Common myeloid progenitor, CD34-positive (primary cell): ENCODE measurements around the gene XCR1.

Source experiments
- CTCF ChIA-PET: fragments of 350-600 bp; sonication (Branson Sonifier 250); formaldehyde crosslinking; loops from one replicate; lab custom pipeline; 2021; ENCODE audit warnings: antibody characterized with exemption; lab: Charles Lee
- POLR2A ChIA-PET: fragments of 350-600 bp; sonication (Branson Sonifier 250); formaldehyde crosslinking; loops from one replicate; lab custom pipeline; 2021; ENCODE audit warnings: antibody characterized with exemption; lab: Charles Lee
- DNase-seq, 3 donors: peaks; one replicate each; pipeline versions ENCODE4 v3.0.0 to v3.0.0-alpha.2; 2013
- H3K27ac ChIP-seq, 2 experiments: 1 replicate in 1 of 2; 2 replicates in 1 of 2; pipeline ENCODE4 v1.7.0; 2013; ENCODE audit warnings: inconsistent platforms in 2 of 2, low read length in 2 of 2, mild to moderate bottlenecking in 2 of 2, low read depth in 1 of 2, moderate library complexity in 1 of 2; ENCODE audit not compliant: severe bottlenecking in 2 of 2, insufficient read depth in 1 of 2, poor library complexity in 1 of 2
- H3K27me3 ChIP-seq, 5 experiments: replicated peaks in 2 of 5; 1 replicate in 3 of 5; 2 replicates in 2 of 5; pipeline versions ENCODE4 v1.6.1 to v1.7.0; 2013; ENCODE audit warnings: low read length in 4 of 5, mild to moderate bottlenecking in 2 of 5, moderate library complexity in 2 of 5, inconsistent platforms in 1 of 5; ENCODE audit not compliant: insufficient read depth in 5 of 5, control insufficient read depth in 4 of 5
- H3K36me3 ChIP-seq, 4 experiments: 1 replicate in 2 of 4; 2 replicates in 2 of 4; pipeline versions ENCODE4 v1.6.1 to v1.7.0; 2013; ENCODE audit warnings: low read length in 3 of 4, control low read depth in 1 of 4, mild to moderate bottlenecking in 1 of 4; ENCODE audit not compliant: control insufficient read depth in 4 of 4, insufficient read depth in 4 of 4
- H3K4me1 ChIP-seq, 4 experiments: 1 replicate in 3 of 4; 2 replicates in 1 of 4; pipeline versions ENCODE4 v1.6.1 to v1.7.1; 2013; ENCODE audit warnings: low read length in 3 of 4, mild to moderate bottlenecking in 3 of 4, control low read depth in 1 of 4, inconsistent platforms in 1 of 4, moderate library complexity in 1 of 4; ENCODE audit not compliant: control insufficient read depth in 4 of 4, insufficient read depth in 4 of 4; ENCODE audit errors: control extremely low read depth in 1 of 4
- H3K4me3 ChIP-seq, 7 experiments: 1 replicate in 4 of 7; 2 replicates in 3 of 7; pipeline versions ENCODE4 v1.5.1 to v1.7.0; 2013; ENCODE audit warnings: mild to moderate bottlenecking in 7 of 7, low read length in 6 of 7, moderate library complexity in 6 of 7, inconsistent platforms in 2 of 7, low read depth in 2 of 7, control low read depth in 1 of 7; ENCODE audit not compliant: insufficient read depth in 4 of 7, control insufficient read depth in 1 of 7; ENCODE audit errors: extremely low read depth in 1 of 7
- H3K9me3 ChIP-seq, 5 experiments: 1 replicate in 4 of 5; 2 replicates in 1 of 5; pipeline versions ENCODE4 v1.6.1 to v1.7.1; 2013; ENCODE audit warnings: low read length in 4 of 5, mild to moderate bottlenecking in 2 of 5, inconsistent platforms in 1 of 5, low read depth in 1 of 5, moderate library complexity in 1 of 5; ENCODE audit not compliant: control insufficient read depth in 4 of 5, insufficient read depth in 2 of 5; ENCODE audit errors: control extremely low read depth in 1 of 5
- WGBS: methylation state at CpG from one replicate; pipeline ENCODE4 v1.1.5; 2013; ENCODE audit not compliant: insufficient coverage; 5-methylcytosine and 5-hydroxymethylcytosine counted together

XCR1 gene

GRCh38 chr3:45985532-45986302, 41.6 kb downstream of the XCR1 start:
- peak overlapping the region in 1 of 2 experiments; percentile 30 for H3K27ac ChIP-seq
- no peak overlapping the region for H3K4me3 ChIP-seq
- WGBS, result 98% methylated on average over 11 of the region's 13 CpGs
- no peaks in the 10 kb centered on the region for H3K4me1 ChIP-seq
- POLR2A ChIA-PET, result no interaction called here
- H3K27me3 ChIP-seq, result no peaks in the 10 kb centered on the region
- H3K9me3 ChIP-seq, result no peaks in the 10 kb centered on the region
- CTCF ChIA-PET, result interaction anchor here (1.3 kb wide), 1 partner anchor 14 kb away, joined by 3 read pairs; no protein-coding TSS in a partner anchor
- no peak for DNase-seq
- H3K36me3 ChIP-seq, result peaks cover 27 to 53% (median 39%) of the 10 kb centered on the region in 4 experiments

GRCh38 chr3:45984331-45985312, 42.7 kb downstream of the XCR1 start:
- ChIA-PET CTCF (interaction anchor here (0.9 to 4.3 kb wide), 5 partner anchors 9 to 94 kb away, joined by 3 to 20 read pairs (median 3); no protein-coding TSS in a partner anchor), POLR2A (no interaction called here)
- no peak overlapping the region for H3K4me3 ChIP-seq
- no peaks in the 10 kb centered on the region for H3K27me3 ChIP-seq
- no peaks in the 10 kb centered on the region for H3K4me1 ChIP-seq
- no peaks in the 10 kb centered on the region for H3K9me3 ChIP-seq
- DNase-seq, result no peak
- H3K36me3 ChIP-seq, result peaks cover 27 to 57% (median 46%) of the 10 kb centered on the region in 4 experiments
- WGBS, result 94% methylated on average over 7 of the region's 8 CpGs
- H3K27ac ChIP-seq, result no peak overlapping the region

DNA sequence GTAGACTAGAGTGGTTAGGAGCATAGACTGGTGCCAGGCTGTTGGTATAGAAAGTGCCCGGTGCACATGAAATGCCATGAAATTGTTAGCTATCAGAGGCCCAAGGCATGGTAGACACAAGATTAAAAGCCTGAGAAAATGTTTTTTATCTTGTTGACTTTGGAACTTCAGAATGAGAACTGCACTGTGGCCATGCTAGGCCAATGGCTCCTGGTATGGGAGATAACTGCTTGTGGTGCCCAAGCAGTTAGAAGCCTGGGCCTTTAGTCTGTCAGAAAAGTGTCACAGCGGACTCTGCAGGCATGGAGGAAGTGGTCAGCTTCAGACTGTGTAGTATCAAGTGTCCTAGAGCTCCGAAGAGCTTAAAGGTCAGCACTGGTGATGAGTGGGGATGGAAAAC, 43.5 kb downstream of the XCR1 start:
- ChIA-PET POLR2A (no interaction called here), CTCF (interaction anchor here (0.9 to 4.3 kb wide), 5 partner anchors 10 to 95 kb away, joined by 3 to 20 read pairs (median 3); no protein-coding TSS in a partner anchor)
- Histone ChIP-seq H3K9me3 (no peaks in the 10 kb centered on the region), H3K27me3 (no peaks in the 10 kb centered on the region), H3K27ac (no peak overlapping the region), H3K36me3 (peaks cover 27 to 64% (median 52%) of the 10 kb centered on the region in 4 experiments), H3K4me3 (no peak overlapping the region), H3K4me1 (no peaks in the 10 kb centered on the region)
- peak in 1 of 3 donors; percentile 24 for DNase-seq
- WGBS, result 89% methylated on average over 3 of the region's 3 CpGs

DNA sequence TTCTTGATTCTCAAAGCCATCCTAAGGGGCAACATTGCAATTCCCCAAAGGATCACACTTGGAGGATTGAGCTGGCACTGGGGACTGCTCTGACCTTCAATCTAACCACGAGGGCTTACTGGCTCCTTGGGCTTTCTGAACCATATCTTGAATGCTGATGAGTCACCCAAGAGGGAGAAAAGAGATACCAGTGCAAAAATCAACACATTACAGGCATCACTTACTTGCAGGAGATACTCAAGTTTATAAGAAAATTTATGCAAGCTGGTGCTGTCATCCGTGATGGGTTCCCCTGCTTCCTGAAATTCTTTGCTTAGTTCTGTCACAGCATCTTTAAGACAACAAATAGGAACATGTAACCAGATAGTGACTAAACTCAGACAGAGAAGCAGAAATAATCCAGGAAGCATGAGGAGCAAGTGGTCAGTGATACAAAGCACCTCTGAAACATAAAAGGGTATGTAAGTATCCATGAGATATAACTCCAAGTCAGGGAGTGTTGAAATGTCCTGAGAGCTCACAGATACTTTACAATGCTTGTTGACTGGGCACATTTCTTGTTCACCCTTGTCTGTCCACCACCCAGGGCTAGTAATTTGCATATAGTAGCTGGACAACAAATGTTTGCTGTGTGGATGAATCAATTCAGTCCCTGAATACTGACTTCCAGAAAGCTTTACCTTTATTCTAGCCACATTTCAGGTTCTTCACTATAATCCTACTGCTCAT, 45.8 kb downstream of the XCR1 start:
- DNase-seq, result no peak
- Histone ChIP-seq H3K4me3 (no peak overlapping the region), H3K27me3 (no peaks in the 10 kb centered on the region), H3K27ac (no peak overlapping the region), H3K4me1 (peaks cover 2 to 11% (median 3%) of the 10 kb centered on the region in 4 experiments), H3K9me3 (no peaks in the 10 kb centered on the region), H3K36me3 (peaks cover 30 to 81% (median 60%) of the 10 kb centered on the region in 4 experiments)
- POLR2A ChIA-PET, result no interaction called here
- WGBS, result 93% methylated on average over 2 of the region's 2 CpGs
- CTCF ChIA-PET, result interaction anchor here (0.7 to 4.3 kb wide), 3 partner anchors 14 to 97 kb away, joined by 3 to 20 read pairs (median 5); partner anchors contain the start of gene FYCO1

GRCh38 chr3:45980819-45981218, 46.5 kb downstream of the XCR1 start:
- H3K9me3 ChIP-seq, result no peaks in the 10 kb centered on the region
- H3K27ac ChIP-seq, result no peak overlapping the region
- no peaks in the 10 kb centered on the region for H3K27me3 ChIP-seq
- H3K36me3 ChIP-seq, result peaks cover 30 to 88% (median 60%) of the 10 kb centered on the region in 4 experiments
- no peak for DNase-seq
- ChIA-PET POLR2A (no interaction called here), CTCF (interaction anchor here (1.3 to 4.3 kb wide), 2 partner anchors 42 to 98 kb away, joined by 5 to 20 read pairs; no protein-coding TSS in a partner anchor)
- no peak overlapping the region for H3K4me3 ChIP-seq
- H3K4me1 ChIP-seq, result peaks cover 4 to 18% (median 9%) of the 10 kb centered on the region in 4 experiments
- WGBS, result 75% methylated on average over 2 of the region's 2 CpGs

DNA sequence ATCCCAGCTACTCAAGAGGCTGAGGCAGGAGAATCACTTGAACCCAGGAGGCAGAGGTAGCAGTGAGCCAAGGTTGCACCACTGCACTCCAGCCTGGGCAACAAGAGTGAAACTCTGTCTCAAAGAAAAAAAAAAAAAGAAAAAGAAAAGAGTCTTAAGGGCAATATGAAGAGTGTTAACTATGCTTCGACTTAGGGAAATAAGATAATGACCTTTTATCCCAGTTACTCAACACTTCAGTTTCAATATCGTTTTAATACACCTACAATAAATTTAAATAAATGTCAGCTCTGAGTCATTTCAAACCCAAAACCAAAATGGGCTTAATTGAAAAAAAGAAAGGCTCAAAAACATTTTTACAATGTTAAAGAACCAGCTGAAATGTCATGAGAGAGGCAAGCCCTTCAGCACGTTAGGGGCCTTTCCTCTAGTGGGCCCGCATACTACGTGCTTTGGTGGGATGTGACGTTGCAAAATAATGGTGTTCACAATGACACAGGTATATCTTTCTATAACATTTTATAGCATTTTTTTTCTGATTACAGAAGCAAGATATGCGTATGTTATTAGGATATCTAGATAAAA, 47.0 kb downstream of the XCR1 start:
- no peaks in the 10 kb centered on the region for H3K27me3 ChIP-seq
- peaks cover 7 to 23% (median 11%) of the 10 kb centered on the region in 4 experiments for H3K4me1 ChIP-seq
- ChIA-PET CTCF (interaction anchor here (1.2 to 4.3 kb wide), 2 partner anchors 16 to 98 kb away, joined by 4 to 20 read pairs; no protein-coding TSS in a partner anchor), POLR2A (no interaction called here)
- no peak overlapping the region for H3K4me3 ChIP-seq
- DNase-seq, result no peak
- WGBS, result 96% methylated on average over 3 of the region's 7 CpGs
- H3K27ac ChIP-seq, result no peak overlapping the region
- no peaks in the 10 kb centered on the region for H3K9me3 ChIP-seq
- peaks cover 30 to 89% (median 62%) of the 10 kb centered on the region in 4 experiments for H3K36me3 ChIP-seq
